IPS-NIHi11 (cell line): ENCODE data around the gene CD68.
"Not testable (repeated sequence)": the region's sequence is repeated elsewhere in the genome, so short reads cannot be mapped to it uniquely, and the experiment has no call there.

Source experiments
- DNase-seq: peaks from one replicate; pipeline ENCODE4 v3.0.0; 2012; ENCODE audit warnings: mixed read lengths, low spot score

CD68 gene

DNA sequence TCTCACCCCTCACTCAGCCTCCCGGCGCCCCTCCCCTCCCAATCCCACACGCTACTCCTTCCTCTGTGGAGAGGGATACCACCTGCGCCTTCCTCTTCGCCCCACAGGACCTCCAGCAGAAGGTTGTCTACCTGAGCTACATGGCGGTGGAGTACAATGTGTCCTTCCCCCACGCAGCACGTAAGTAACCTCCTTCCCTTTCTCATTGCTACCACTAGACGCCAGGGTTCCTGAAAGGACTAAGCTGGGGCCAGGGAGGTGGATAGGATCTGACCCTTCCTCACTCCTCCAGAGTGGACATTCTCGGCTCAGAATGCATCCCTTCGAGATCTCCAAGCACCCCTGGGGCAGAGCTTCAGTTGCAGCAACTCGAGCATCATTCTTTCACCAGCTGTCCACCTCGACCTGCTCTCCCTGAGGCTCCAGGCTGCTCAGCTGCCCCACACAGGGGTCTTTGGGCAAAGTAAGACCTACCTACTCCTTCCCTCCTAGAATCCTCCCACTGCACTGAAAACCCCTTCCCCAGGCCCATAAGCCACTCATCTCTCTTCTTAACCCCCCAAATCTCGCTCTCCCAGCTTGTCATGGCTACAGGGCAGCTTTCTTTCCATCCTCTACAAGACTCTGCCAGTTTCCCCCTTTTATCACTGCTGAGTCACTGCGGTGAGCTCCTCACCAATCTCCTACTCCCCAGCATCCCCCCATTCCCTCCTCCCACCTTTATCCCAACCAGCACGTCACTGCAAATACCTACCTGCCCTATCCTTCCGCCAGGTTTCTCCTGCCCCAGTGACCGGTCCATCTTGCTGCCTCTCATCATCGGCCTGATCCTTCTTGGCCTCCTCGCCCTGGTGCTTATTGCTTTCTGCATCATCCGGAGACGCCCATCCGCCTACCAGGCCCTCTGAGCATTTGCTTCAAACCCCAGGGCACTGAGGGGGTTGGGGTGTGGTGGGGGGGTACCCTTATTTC lies 1.5 kb downstream of the CD68 start:
- no peak for DNase-seq

DNA sequence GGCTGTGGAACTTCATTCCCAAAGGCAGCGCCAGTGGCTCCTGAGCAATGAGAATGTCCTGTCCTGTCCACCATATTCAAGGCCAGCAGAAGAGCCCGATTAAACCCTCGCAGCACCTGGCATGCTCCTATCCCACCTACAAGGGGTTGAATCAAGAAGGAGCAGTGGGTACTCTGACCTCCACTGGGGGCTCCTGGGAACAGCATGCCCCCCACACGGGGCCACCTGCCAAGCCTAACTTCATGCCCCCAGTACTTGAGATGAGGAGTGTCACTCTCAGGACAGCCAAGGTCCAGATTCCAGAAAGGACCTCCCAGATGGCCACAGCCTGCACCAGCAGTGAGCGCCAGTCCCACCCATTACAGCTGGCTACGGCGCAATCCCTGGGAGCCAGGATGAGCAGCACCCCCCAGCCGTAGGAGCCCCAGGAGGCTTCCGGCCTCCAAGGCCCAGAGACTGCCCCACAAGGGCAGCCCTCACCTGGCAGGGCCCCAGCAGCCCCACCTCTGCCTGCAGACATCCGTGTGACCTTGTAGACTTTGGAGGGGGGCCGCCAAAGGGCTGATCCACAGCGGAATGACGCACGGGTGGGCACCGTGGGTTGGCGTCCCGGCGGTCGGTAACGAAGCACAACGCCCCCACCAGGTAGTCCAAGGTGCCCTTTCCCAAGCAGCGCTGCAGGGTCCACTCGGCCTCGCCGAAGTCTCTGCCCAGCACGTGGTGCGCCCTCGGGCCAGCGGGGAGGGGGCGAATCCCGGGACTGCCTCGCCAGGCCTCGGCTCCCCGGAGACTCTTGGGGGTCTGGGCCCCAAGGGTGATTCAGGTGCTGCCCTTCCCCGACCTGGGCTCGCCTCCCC lies 3.2 kb downstream of the CD68 start:
- no peak for DNase-seq

DNA sequence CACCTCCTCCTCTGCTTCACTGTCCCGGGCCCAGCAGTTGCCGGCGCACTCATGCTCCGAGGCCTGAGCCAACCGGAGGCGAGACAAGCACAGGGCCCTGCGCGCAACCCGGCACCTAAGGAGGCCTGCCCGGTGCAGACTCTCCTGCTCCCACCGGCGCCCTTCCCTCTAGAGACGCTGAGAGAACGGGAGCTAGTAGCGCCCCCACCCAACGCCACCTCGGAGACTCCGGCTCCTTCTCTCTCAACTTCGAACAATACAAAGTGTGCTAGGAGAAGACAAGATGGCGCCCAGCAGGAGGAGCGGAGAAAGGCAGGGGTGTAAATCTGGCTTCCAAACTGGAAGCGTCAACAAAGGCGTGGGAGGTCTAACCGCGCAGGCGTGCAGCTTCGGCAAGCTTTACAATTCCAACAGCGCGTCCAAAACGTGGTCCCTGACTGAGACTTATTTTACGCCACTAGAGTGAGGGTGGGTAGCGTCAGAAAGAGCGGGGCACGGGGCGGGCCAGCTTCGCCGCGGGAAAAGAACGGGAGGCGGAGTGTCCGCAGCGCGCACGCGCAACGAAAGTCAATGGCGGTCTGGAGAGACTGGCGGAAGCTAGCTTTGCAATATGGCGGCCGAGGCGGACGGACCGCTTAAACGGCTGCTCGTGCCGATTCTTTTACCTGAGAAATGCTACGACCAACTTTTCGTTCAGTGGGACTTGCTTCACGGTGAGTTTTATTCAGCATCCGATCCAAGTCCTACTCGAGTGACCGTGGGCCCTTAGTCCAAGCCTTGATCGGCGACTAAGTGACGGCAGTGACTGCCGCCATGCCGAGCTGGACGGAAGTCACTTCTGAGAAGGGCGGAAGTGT lies 4.0 kb downstream of the CD68 start, which contains the start of gene MPDU1:
TSS of gene MPDU1 (plus strand) at position 600 of the 857 bp plus-strand sequence. CDS start at position 611, 11 bp downstream.
- DNase-seq = peak; percentile 86

DNA sequence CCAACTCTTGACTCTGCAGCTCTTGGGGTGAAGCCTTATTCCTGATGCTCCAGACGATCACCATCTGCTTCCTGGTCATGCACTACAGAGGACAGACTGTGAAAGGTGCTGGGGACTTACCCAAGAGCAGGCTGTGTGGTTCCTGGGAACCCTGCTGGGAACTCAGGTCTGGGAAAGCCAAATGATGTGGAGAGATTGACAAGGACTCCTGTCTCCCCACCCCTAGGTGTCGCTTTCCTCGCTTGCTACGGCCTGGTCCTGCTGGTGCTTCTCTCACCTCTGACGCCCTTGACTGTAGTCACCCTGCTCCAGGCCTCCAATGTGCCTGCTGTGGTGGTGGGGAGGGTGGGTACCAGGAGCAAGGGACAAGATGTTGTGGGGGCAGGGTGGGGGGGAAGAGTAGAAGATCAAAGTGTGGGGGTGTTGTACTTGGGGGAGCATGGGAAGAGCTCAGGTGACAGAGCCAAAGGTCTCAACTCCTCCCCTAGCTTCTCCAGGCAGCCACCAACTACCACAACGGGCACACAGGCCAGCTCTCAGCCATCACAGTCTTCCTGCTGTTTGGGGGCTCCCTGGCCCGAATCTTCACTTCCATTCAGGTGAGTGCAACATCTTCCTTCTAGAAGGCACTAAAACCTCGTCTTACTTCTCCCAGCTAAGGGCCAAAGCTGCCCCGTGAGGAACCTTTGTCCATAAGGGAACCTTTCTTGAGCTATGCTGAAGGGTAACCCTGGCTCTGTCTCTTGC lies 7.4 kb downstream of the CD68 start:
- DNase-seq = no peak

DNA sequence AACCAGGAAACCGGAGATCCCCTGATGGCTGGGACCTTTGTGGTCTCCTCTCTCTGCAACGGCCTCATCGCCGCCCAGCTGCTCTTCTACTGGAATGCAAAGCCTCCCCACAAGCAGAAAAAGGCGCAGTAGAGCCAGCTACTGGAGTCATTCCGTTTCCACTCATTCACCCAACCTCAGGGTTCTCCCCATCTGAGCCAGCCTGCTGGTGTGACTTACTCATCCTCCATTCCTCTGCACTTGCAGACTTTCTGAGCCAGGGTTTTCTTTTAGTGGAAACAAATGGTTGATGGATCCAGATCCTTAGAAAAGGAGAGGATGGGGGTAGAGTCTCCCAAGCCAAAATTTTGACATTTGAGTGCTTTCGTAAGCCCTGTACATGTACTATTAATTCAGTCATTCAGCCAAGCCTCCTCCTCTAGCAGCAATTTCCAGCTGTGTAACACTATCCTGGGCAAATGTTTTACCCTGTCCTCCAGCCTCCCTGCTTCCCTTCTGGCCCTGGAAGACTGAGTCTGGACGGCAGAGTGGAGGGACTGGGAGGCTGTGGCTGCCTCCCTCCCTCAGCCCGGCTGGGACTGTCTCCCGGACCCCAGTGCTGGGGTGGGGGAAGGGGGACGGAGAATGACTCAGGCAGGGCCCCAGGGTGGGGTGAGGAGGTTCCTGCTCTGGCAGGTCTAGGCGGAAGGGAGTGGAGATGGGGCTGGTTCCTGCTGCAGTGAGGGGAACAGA lies 8.1 kb downstream of the CD68 start:
- no peak for DNase-seq

DNA sequence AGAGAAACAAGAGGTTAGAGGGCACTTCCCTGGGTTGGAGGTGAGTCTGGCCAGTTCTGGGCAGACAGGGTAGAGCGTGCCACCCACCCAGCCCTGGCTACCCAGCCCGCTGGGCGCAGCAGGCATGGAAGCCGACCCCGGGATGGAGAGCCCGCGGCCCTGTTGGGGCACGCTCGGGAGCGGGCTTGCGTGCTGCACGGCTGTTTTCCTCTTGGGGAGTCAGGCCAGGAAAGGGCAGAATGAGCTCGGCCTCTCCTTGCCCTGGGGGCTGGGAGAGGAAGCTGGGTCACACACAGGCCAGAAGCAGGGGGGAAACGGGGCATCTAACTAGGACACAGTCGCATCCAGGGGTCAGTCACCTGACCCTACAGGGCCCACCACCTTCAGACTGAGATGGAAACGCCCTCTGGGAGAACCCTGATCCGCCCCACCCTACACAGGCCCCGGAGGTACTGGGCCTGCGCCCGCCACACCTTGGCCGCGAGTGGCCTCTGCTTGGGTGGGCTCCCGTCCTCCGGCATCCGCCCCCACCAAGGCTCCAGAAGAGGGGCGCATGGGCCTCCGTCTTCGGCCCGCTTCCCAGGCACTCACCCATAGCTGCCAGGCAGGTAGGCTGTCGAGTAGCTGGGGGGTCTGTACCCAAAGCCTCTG lies 9.2 kb downstream of the CD68 start:
- peak; percentile 33 for DNase-seq

DNA sequence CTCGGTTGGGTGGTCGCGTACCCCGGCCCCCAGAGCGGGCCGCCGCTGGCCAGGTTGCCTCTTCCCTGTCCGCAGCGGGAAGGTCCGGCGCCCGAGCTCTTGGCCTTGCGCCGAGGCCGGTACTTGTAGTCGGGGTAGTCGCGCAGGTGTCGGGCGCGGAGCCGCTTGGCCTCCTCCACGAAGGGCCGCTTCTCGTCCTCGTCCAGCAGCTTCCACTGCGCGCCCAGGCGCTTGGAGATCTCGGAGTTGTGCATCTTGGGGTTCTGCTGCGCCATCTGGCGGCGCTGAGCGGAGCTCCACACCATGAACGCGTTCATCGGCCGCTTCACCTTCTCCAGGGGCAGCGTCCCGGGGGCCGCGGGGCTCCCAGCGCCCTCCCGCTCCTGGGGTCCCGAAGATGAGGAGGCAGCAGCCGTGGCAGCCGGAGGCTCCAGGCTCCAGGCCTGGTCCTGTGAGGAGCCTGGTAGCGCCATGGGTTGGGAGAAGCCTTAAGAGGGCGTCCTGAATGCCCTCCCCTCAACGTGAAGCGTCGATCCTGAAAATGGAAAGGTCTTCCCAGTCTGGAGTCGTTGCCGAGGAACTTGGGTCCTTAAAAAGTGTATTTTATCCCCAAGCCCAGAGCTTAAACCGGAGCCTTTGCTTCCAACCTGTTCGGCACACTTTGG lies 9.9 kb downstream of the CD68 start:
- DNase-seq = peak; percentile 88

DNA sequence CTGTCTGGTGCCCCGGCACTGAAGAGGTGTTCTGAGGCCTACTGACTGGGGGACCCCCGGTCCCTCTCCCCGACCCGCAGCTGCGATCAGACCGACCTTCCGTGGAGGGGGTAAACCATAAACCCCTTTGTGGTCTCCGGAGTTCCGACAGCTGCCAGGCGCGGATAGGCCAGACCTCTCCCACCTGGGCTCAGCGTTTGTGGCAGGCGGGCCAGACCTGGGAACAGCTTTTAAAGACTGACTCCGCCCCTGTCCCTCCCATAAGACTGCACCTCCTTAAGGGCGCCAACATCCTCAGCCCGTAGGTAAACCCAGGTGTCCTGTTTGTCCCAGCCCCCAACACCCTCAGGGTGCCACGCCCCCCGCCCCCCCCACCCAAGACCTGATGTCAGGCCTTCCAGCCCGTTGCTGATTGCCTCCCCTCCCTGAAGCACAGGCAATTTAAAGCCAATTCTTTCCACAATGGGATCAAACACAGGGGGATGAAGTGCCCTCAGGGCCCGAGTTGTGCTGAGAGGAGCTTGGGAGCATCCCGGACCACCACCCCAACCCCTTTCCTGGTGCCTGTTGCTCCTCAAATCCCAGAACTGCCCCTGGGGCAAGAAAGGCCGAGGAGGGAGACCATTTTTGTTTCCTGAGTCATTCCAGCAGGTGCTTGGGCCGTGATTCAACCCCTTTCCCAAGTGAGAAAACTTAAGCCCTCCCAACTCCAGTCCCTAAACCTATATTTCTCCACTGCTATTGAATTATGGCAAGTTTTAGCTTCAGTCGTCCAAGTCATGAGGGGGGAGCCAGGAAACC lies 10.7 kb downstream of the CD68 start, which contains the start of gene SOX15:
TSS of gene SOX15 (minus strand) at position 204 of the 801 bp plus-strand sequence. CDS start 418 bp downstream, outside the sequence.
- peak; percentile 65 for DNase-seq

DNA sequence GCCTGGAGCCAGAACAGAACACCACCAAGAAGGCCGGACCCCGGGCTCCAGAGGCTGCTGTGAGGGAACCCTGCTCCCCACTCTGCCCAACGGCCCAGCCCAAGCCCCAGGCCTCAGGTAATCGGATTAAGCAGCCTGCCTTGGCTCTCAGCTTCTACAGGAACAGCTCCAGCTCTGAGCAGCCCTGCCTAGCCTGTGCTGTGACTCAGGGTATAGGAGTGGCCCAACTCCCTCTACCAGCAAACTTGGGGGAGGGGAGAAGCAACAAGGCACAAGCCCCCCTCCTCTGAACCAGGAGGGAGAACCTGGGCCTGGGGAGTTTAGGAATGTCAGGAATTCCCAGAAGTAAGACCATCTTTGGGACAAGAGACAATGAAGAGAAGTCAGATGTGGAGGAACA lies 11.3 kb downstream of the CD68 start:
- DNase-seq = peak; percentile 78

DNA sequence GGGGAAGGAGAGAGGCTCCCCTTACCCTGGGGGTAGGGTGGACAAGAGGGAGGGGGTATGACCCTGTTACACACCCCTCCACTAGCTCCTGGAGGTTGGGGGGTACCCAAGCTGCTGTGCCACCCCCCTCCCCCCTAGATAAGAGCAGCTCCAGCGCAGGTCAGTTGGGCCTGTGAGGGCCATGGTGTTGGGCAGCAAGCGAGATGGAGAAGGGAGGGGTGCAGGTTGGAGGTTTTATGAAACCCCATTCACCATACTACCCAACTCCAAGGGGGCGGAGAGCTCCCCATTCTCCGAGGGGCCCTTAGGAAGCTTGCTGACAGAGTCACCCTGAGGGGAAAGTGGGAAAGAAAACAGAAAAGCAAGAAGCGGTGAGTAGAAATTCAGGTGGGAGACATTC lies 12.2 kb downstream of the CD68 start:
- DNase-seq = no peak

DNA sequence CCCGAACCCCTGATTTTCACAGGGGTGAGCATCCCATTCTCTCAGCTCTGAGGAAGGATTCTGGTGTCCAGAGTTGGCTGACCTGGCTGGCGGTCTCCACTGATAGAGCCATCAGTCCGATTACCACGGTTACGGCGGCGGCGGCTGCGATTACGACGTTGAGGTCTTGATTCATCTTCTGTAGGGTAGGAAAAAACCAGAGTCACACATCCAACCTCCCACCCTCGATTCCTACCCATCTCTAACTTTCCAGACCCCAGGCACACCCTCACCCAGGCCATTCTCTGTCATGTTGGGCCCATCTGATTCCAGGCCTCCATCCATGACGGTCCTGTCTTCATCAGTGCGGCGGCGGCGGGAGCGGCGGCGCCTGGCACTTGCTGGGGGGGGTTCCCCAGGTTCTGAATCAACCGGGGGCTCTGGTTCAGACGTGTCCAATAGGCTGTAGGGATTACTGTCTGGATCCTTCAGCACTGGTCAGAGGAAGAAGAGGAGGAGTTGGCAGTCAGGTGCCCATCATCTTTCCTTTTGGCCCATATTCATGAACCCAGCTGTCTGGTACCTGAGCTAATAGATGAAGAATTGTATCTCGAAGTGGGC lies 13.1 kb downstream of the CD68 start:
- DNase-seq = no peak

DNA sequence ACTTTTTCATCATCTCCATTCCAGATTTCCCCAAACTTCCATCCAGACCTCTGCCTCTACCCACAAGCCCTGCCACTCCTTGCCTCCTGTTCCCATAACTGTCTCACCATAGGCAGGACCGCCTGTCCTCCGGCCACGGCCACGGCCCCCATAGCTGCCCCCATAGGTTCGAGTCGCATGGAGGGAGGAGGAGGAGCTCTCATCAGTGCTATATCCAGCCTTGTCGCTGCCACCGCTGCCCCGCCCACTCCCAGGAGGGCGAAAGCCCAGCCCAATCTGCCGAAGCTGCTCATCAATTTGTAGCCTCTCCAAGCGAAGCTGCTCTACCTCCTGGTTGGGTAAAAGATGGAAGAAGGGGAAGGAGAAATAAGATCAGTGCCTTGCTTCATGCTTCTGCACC lies 13.9 kb downstream of the CD68 start:
- DNase-seq = no peak

DNA sequence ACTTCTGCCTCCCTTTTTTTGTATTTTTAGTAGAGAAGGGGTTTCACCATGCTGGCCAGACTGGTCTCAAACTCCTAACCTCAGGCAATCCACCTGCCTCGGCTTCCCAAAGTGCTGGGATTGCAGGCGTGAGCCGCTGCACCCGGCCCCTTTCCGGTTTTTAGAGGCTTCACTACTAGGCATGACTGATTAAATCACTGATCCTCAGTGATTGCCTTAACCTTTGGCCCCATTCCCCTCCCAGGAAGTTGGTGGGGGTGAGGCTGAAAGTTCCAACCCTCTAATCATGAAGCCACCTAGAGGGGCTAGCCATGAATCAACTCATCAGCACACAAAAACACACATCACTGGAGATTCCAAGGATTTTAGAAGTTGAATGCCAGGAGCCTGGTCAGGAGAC lies 18.1 kb downstream of the CD68 start:
- not testable (repeated sequence) for DNase-seq

DNA sequence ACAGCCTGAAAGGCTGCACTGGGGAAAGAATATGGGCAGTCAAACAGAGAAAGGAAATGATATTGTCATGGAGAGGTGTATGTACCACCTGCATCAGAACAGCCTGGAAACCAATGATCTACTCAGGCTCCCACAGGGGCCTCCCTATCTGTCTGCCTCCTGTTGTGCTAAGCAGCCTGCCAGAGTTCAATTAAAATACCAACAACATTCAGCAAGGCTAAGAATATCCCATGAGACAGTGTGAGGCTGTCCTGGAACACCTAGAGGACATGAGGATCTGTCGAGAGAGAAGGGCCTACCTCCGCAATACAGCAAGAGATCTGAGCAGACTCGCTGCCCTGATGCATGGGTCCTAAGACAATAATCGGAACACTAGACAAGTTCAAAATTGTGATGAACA lies 26.8 kb downstream of the CD68 start:
- DNase-seq = no peak

DNA sequence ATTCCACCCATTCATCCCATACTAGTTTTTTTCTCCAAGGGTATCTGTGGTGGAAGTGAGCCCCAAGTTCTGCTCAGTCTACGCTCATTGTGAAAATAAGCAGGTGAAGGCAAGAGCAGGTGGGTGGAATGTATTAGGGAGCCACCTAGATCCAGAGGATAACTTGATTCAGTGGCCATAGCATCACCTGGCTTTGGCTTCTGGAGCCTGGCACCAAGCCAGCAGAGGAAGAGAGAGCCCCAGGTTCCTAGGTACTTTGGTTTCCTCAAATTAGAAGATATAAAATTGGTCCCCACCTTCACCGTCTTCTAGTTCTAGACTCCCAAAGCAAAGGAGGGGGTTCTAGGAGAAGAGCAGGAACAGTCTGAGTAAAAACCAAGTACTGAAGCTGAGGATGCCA lies 31.2 kb downstream of the CD68 start:
- no peak for DNase-seq

DNA sequence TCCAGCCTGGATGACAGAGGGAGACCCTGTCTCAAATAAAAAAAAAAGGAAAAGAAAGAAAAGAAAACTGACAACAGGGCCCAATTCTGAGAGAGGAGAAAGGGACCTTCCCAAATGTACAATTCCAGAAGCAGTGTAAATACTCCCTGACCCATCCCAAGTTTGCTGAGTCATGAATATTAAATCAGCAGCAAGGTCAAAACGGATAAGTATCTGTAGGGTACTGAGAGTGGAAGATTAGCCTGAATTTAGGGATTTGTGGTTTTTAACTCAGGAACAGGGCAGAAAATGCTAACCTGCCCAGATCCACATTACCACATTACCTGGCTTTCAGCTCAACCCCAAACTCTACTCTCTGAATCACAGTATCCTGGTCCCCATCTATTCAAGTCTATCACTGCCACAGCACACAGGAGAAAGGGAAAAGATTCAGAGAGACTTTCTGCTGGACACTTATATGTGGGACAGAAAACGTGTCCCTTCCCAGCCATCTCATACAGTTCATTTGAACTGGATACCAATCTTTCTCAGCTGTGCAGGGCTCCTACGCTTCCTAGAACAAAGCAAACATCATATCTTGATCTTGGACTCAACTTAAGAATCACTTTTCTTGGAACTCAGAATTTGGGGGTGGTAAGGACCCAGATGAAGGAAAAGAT lies 32.3 kb downstream of the CD68 start:
- DNase-seq = no peak

DNA sequence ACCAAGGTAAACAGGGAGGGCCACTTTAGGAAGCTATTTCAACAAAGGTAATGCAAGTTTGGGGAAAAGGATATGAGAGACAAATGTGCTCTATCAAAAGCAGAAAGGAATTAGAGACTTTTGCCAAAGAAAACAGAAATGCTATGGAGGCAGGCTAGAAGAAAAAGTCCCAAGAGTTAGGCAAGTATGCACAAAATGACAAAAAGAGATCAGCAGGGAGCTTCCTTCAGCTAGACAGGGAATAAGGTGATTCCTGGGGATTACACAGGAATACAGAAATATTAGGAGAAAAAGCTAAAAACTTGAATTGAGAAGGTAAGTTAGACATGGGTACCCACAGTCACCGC lies 32.8 kb downstream of the CD68 start:
- no peak for DNase-seq
